Measurements from ENCODE around the gene HOXC9. TPM values are rescaled to one million over a fixed set of nuclear protein-coding genes. Genes with fewer than 3 reads are reported as not detected.

The HOXC9 gene
- total and polyA plus RNA-seq, 9 of the 15 experiments (the other 6 are each of a cell fraction or from before 2014, with no cell fraction given) = 1.1 to 10.5 (median 9.3) TPM

DNA sequence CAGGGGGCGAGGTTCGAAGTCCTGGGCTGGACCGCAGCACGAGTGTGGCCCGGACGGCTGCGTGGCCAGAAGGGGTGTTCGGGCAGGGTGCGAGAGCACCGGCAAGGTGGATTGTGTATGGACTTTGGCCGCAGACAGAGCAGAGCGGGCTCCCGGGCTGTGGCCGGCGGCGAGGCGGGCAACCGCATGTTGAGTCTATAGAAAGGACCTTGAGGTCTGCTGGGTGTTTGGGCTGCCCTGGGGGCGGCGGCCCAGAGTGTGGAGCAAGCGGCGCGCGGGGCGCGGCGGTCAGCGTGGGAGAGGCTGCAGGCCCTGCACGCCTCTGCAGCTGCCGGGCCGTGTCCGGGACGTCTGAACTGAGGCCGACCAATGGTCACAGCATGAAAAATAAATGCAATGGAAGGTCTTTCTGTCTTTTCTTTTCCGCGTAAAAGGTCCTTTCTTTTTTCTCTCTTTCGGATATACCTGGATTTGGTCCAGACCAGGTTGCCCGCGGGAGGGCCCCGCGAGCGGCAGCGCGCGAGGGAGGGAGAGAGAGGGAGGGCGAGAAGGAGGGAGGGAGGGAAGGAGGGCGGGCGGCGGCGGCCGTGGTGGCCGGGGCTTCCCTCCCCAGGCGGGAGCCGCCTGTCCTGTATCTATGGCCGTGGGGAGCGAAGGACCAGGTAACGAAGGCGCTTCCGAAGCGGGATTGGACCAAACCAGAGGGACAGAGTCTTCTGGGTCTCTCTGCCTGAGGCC lies 5.5 kb upstream of the HOXC9 start (continued):
- TF ChIP-seq CHD4 (IDR thresholded peaks at IDR 0.05; ENCODE audit: insufficient read depth, insufficient replicate concordance, low read depth, low read length, poor library complexity, severe bottlenecking) (no peak), CBX5 (IDR thresholded peaks at IDR 0.05; ENCODE audit: borderline replicate concordance, low read depth) (no peak), JUND (IDR thresholded peaks at IDR 0.05; ENCODE audit: borderline replicate concordance, low read depth, low read length) (no peak), JUND (tag; IDR thresholded peaks at IDR 0.05; ENCODE audit: borderline replicate concordance, low read depth, low read length) (peak; percentile 25; the same call in 1 of the 3 replicates), COPS2 (conservative IDR thresholded peaks at IDR 0.05) (no peak), ZNF146 (CRISPR knock-in tag; IDR thresholded peaks at IDR 0.05; ENCODE audit: unreplicated experiment) (no peak), PCBP1 (IDR thresholded peaks at IDR 0.05; ENCODE audit: low read depth, low read length, poor library complexity, severe bottlenecking) (peak; percentile 44), ERF (CRISPR knock-in tag; IDR thresholded peaks at IDR 0.05) (0 out of 2 replicates have a peak, but pooled peaks have one; percentile 57), RAD51 (IDR thresholded peaks at IDR 0.05; ENCODE audit: borderline replicate concordance, low read depth) (no peak), DACH1 (IDR thresholded peaks at IDR 0.05; ENCODE audit: partially characterized antibody) (no peak), TBP (optimal IDR thresholded peaks at IDR 0.05; ENCODE audit: low read depth, low read length) (no peak), ZNF212 (CRISPR knock-in tag; IDR thresholded peaks at IDR 0.05) (no peak), NR2C2 (CRISPR knock-in tag; IDR thresholded peaks at IDR 0.05) (no peak), NR2C2 (tag; IDR thresholded peaks at IDR 0.05) (no peak)
- TF ChIP-seq, protein P1, sequence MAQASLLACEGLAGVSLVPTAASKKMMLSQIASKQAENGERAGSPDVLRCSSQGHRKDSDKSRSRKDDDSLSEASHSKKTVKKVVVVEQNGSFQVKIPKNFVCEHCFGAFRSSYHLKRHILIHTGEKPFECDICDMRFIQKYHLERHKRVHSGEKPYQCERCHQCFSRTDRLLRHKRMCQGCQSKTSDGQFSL (CRISPR knock-in tag; IDR thresholded peaks at IDR 0.05) = no peak
- TF ChIP-seq, protein P1 (tag; IDR thresholded peaks at IDR 0.05) = no peak
- TF ChIP-seq, protein P2, sequence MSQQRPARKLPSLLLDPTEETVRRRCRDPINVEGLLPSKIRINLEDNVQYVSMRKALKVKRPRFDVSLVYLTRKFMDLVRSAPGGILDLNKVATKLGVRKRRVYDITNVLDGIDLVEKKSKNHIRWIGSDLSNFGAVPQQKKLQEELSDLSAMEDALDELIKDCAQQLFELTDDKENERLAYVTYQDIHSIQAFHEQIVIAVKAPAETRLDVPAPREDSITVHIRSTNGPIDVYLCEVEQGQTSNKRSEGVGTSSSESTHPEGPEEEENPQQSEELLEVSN (IDR thresholded peaks at IDR 0.05; ENCODE audit: borderline replicate concordance in 1 of 2, extremely low read depth in 1 of 2, insufficient read depth in 1 of 2, insufficient read length in 1 of 2, low read depth in 1 of 2, low read length in 1 of 2, poor library complexity in 1 of 2, severe bottlenecking in 1 of 2) = peak; percentile 5 to 82
- TF ChIP-seq, protein P3, sequence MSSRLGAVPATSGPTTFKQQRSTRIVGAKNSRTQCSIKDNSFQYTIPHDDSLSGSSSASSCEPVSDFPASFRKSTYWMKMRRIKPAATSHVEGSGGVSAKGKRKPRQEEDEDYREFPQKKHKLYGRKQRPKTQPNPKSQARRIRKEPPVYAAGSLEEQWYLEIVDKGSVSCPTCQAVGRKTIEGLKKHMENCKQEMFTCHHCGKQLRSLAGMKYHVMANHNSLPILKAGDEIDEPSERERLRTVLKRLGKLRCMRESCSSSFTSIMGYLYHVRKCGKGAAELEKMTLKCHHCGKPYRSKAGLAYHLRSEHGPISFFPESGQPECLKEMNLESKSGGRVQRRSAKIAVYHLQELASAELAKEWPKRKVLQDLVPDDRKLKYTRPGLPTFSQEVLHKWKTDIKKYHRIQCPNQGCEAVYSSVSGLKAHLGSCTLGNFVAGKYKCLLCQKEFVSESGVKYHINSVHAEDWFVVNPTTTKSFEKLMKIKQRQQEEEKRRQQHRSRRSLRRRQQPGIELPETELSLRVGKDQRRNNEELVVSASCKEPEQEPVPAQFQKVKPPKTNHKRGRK (tag; IDR thresholded peaks at IDR 0.05) = peak; percentile 61
- TF ChIP-seq, protein P4, sequence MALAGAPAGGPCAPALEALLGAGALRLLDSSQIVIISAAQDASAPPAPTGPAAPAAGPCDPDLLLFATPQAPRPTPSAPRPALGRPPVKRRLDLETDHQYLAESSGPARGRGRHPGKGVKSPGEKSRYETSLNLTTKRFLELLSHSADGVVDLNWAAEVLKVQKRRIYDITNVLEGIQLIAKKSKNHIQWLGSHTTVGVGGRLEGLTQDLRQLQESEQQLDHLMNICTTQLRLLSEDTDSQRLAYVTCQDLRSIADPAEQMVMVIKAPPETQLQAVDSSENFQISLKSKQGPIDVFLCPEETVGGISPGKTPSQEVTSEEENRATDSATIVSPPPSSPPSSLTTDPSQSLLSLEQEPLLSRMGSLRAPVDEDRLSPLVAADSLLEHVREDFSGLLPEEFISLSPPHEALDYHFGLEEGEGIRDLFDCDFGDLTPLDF (CRISPR knock-in tag; IDR thresholded peaks at IDR 0.05) = no peak
- TF ChIP-seq, protein P5, sequence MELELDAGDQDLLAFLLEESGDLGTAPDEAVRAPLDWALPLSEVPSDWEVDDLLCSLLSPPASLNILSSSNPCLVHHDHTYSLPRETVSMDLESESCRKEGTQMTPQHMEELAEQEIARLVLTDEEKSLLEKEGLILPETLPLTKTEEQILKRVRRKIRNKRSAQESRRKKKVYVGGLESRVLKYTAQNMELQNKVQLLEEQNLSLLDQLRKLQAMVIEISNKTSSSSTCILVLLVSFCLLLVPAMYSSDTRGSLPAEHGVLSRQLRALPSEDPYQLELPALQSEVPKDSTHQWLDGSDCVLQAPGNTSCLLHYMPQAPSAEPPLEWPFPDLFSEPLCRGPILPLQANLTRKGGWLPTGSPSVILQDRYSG (tag; conservative IDR thresholded peaks at IDR 0.05; ENCODE audit: low read depth) = no peak
- TF ChIP-seq, protein P6, sequence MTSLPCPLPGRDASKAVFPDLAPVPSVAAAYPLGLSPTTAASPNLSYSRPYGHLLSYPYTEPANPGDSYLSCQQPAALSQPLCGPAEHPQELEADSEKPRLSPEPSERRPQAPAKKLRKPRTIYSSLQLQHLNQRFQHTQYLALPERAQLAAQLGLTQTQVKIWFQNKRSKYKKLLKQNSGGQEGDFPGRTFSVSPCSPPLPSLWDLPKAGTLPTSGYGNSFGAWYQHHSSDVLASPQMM (CRISPR knock-in tag; IDR thresholded peaks at IDR 0.05) = no peak
